WERI-Rb-1 (cell line): ENCODE results near the gene SYT6.

Experiments
- DNase-seq: peaks from one replicate; pipeline ENCODE4 v3.0.0-alpha.2; 2020
- H3K27ac ChIP-seq: fragments of 250-450 bp; sonication (Bioruptor Pico); 2 replicates; pipeline ENCODE4 v1.5.1; 2020; ENCODE audit warnings: mild to moderate bottlenecking, moderate library complexity
- H3K27me3 ChIP-seq: fragments of 250-450 bp; sonication (Bioruptor Pico); 2 replicates; pipeline ENCODE4 v1.5.1; 2021; ENCODE audit warnings: mild to moderate bottlenecking, low read depth, moderate library complexity; ENCODE audit not compliant: insufficient read depth, severe bottlenecking
- H3K36me3 ChIP-seq: fragments of 250-450 bp; sonication (Bioruptor Pico); 2 replicates; pipeline ENCODE4 v1.5.1; 2020; ENCODE audit warnings: mild to moderate bottlenecking, moderate library complexity
- H3K4me3 ChIP-seq: 2 replicates; pipeline ENCODE4 v1.5.1; 2011; ENCODE audit warnings: low read depth, mild to moderate bottlenecking, control low read depth, low read length
- H3K9me3 ChIP-seq: fragments of 250-450 bp; sonication (Bioruptor Pico); 2 replicates; pipeline ENCODE4 v1.5.1; 2021; ENCODE audit warnings: mild to moderate bottlenecking, moderate library complexity; ENCODE audit not compliant: severe bottlenecking
- CTCF ChIP-seq: IDR thresholded peaks from 2 replicates; pipeline ENCODE4 v1.5.1; 2011; ENCODE audit warnings: low read depth, mild to moderate bottlenecking, control low read depth, inconsistent platforms, low read length

Gene SYT6

GRCh38 chr1:114144016-114144415 lies 9.7 kb downstream of the SYT6 start:
- Histone ChIP-seq H3K9me3 (no peaks in the 10 kb centered on the region), H3K27ac (no peak overlapping the region), H3K27me3 (peaks cover 3% of the 10 kb centered on the region), H3K36me3 (no peaks in the 10 kb centered on the region), H3K4me3 (no peak overlapping the region)
- DNase-seq, result no peak
- no peak for TF ChIP-seq CTCF

- no peak for TF ChIP-seq CTCF
- no peak for DNase-seq
- no peaks in the 10 kb centered on the region for H3K36me3 ChIP-seq
These were observed 14.1 kb downstream of the SYT6 start for GRCh38 chr1:114139540-114139939.

GRCh38 chr1:114137497-114137896 lies 16.2 kb downstream of the SYT6 start:
- H3K27me3 ChIP-seq, result no peaks in the 10 kb centered on the region
- H3K27ac ChIP-seq, result no peak overlapping the region
- DNase-seq, result no peak
- H3K9me3 ChIP-seq, result no peaks in the 10 kb centered on the region
- no peak for TF ChIP-seq CTCF
- H3K36me3 ChIP-seq, result no peaks in the 10 kb centered on the region
- no peak overlapping the region for H3K4me3 ChIP-seq

More at GRCh38 chr1:114139540-114139939, 14.1 kb downstream of the SYT6 start:
- no peaks in the 10 kb centered on the region for H3K27me3 ChIP-seq
- H3K27ac ChIP-seq, result no peak overlapping the region
- H3K9me3 ChIP-seq, result no peaks in the 10 kb centered on the region
- no peak overlapping the region for H3K4me3 ChIP-seq

- H3K27ac ChIP-seq, result no peak overlapping the region
- no peaks in the 10 kb centered on the region for H3K27me3 ChIP-seq
- no peak for TF ChIP-seq CTCF
- DNase-seq, result peak; percentile 66
- H3K9me3 ChIP-seq, result no peaks in the 10 kb centered on the region
- no peak overlapping the region for H3K4me3 ChIP-seq
- H3K36me3 ChIP-seq, result no peaks in the 10 kb centered on the region
These were observed 17.9 kb downstream of the SYT6 start for GRCh38 chr1:114135786-114136185.

- no peaks in the 10 kb centered on the region for H3K36me3 ChIP-seq
- no peak overlapping the region for H3K27ac ChIP-seq
- H3K9me3 ChIP-seq, result no peaks in the 10 kb centered on the region
- H3K4me3 ChIP-seq, result no peak overlapping the region
- no peak for DNase-seq
- TF ChIP-seq CTCF, result no peak
- no peaks in the 10 kb centered on the region for H3K27me3 ChIP-seq
These were observed 19.2 kb downstream of the SYT6 start for GRCh38 chr1:114134518-114134917.

GRCh38 chr1:114133129-114133528 lies 20.5 kb downstream of the SYT6 start:
- Histone ChIP-seq H3K4me3 (no peak overlapping the region), H3K36me3 (no peaks in the 10 kb centered on the region), H3K27ac (no peak overlapping the region), H3K27me3 (no peaks in the 10 kb centered on the region), H3K9me3 (no peaks in the 10 kb centered on the region)
- no peak for TF ChIP-seq CTCF
- no peak for DNase-seq
